DOHH2 (cell line): ENCODE data around the gene ATP6V0D1.
"Not testable (repeated sequence)": the region's sequence is repeated elsewhere in the genome, so short reads cannot be mapped to it uniquely, and the experiment has no call there.

Experiments used
- H3F3A ChIP-seq: fragments of 200-600 bp; sonication (generic), shearing (Covaris generic); 2 replicates; pipeline ENCODE4 v1.6.0; 2016; ENCODE audit warnings: antibody characterized with exemption, mild to moderate bottlenecking; ENCODE audit not compliant: control insufficient read depth, insufficient read depth
- H3K27ac ChIP-seq: fragments of 200-600 bp; sonication (generic); 2 replicates; pipeline ENCODE4 v1.5.1; 2014; ENCODE audit warnings: low read depth, mild to moderate bottlenecking, low read length, moderate library complexity
- H3K27me3 ChIP-seq: fragments of 200-600 bp; sonication (generic); 2 replicates; pipeline ENCODE4 v1.6.1; 2014; ENCODE audit warnings: mild to moderate bottlenecking, low read length, mixed read lengths; ENCODE audit not compliant: control insufficient read depth
- H3K36me3 ChIP-seq: fragments of 200-600 bp; sonication (generic); 2 replicates; pipeline ENCODE4 v1.6.1; 2014; ENCODE audit warnings: mild to moderate bottlenecking, low read length, moderate library complexity, mixed read lengths; ENCODE audit not compliant: control insufficient read depth
- H3K4me1 ChIP-seq: fragments of 200-600 bp; sonication (generic); 2 replicates; pipeline ENCODE4 v1.6.1; 2014; ENCODE audit warnings: mild to moderate bottlenecking, low read length, mixed read lengths; ENCODE audit not compliant: control insufficient read depth
- H3K4me2 ChIP-seq: fragments of 200-600 bp; sonication (generic); 2 replicates; pipeline ENCODE4 v1.6.0; 2014; ENCODE audit warnings: mild to moderate bottlenecking, low read length, moderate library complexity
- H3K4me3 ChIP-seq: fragments of 200-600 bp; sonication (generic); 2 replicates; pipeline ENCODE4 v1.5.1; 2014; ENCODE audit warnings: mild to moderate bottlenecking, low read length, mixed read lengths
- H3K79me2 ChIP-seq: fragments of 200-600 bp; sonication (generic); 2 replicates; pipeline ENCODE4 v1.6.1; 2014; ENCODE audit warnings: mild to moderate bottlenecking, low read length, mixed read lengths; ENCODE audit not compliant: control insufficient read depth
- H3K9me2 ChIP-seq: fragments of 200-600 bp; sonication (generic); replicated peaks from 2 replicates; pipeline ENCODE4 v1.6.1; 2014; ENCODE audit warnings: mild to moderate bottlenecking, low read length, mixed read lengths; ENCODE audit not compliant: control insufficient read depth
- H3K9me3 ChIP-seq: fragments of 200-600 bp; sonication (generic); 2 replicates; pipeline ENCODE4 v1.6.1; 2014; ENCODE audit warnings: antibody characterized with exemption, low read length, mixed read lengths; ENCODE audit not compliant: control insufficient read depth, insufficient read depth
- H4K20me1 ChIP-seq: fragments of 200-600 bp; sonication (generic); 2 replicates; pipeline ENCODE4 v1.6.0; 2014; ENCODE audit warnings: low read depth, mild to moderate bottlenecking, antibody characterized with exemption, low read length, moderate library complexity; ENCODE audit not compliant: control insufficient read depth, insufficient read depth
- CTCF ChIP-seq: fragments of 200-600 bp; sonication (generic); IDR thresholded peaks from one replicate; pipeline ENCODE4 v1.5.1; 2014; ENCODE audit warnings: antibody characterized with exemption, mild to moderate bottlenecking, low read depth, low read length; ENCODE audit not compliant: poor library complexity, severe bottlenecking
- EZH2phosphoT487 ChIP-seq: fragments of 200-600 bp; sonication (generic); IDR thresholded peaks from 2 replicates; pipeline ENCODE4 v1.6.1; 2017; ENCODE audit warnings: borderline replicate concordance, mild to moderate bottlenecking, antibody characterized with exemption, low read length, moderate library complexity, mixed read lengths

Gene ATP6V0D1

GRCh38 chr16:67516296-67517154, 35.6 kb upstream of the ATP6V0D1 start:
- Histone ChIP-seq H3K27ac (peak overlapping the region; percentile 98), H3K9me2 (no peaks in the 10 kb centered on the region), H3K4me2 (peak overlapping the region; percentile 99), H3K9me3 (no peaks in the 10 kb centered on the region), H3K4me1 (peaks cover 77% of the 10 kb centered on the region), H3F3A (peaks cover 33% of the 10 kb centered on the region), H3K36me3 (no peaks in the 10 kb centered on the region), H3K27me3 (no peaks in the 10 kb centered on the region), H3K79me2 (peaks cover 3% of the 10 kb centered on the region; the same call in 1 of the 2 replicates), H3K4me3 (peak overlapping the region; percentile 60), H4K20me1 (no peaks in the 10 kb centered on the region)
- TF ChIP-seq CTCF: no peak
- TF ChIP-seq EZH2phosphoT487: no peak

- TF ChIP-seq EZH2phosphoT487: no peak
- peak; percentile 66 for TF ChIP-seq CTCF
- no peaks in the 10 kb centered on the region for H4K20me1 ChIP-seq
- no peaks in the 10 kb centered on the region for H3K9me3 ChIP-seq
- H3K27ac ChIP-seq: peak overlapping the region; percentile 36
- peaks cover 60% of the 10 kb centered on the region for H3K4me1 ChIP-seq
- H3K9me2 ChIP-seq: no peaks in the 10 kb centered on the region
- no peaks in the 10 kb centered on the region for H3K27me3 ChIP-seq
- H3K79me2 ChIP-seq: peaks cover 3% of the 10 kb centered on the region; the same call in 1 of the 2 replicates
- H3K4me3 ChIP-seq: no peak overlapping the region
- no peaks in the 10 kb centered on the region for H3K36me3 ChIP-seq
- peaks cover 29% of the 10 kb centered on the region for H3F3A ChIP-seq
- H3K4me2 ChIP-seq: peak overlapping the region; percentile 58
Observed at GRCh38 chr16:67514382-67514828, 33.4 kb upstream of the ATP6V0D1 start.

- H3K9me2 ChIP-seq, H4K20me1 ChIP-seq, H3K36me3 ChIP-seq, H3K27ac ChIP-seq, H3K4me3 ChIP-seq, H3K27me3 ChIP-seq, H3K9me3 ChIP-seq, H3K79me2 ChIP-seq: not testable (repeated sequence)
- H3K4me2 ChIP-seq: peak overlapping the region; percentile 58
- peaks cover 55% of the 10 kb centered on the region for H3K4me1 ChIP-seq
- peaks cover 29% of the 10 kb centered on the region for H3F3A ChIP-seq
Observed at GRCh38 chr16:67513892-67514291, 32.9 kb upstream of the ATP6V0D1 start.

- H3K27me3 ChIP-seq: no peaks in the 10 kb centered on the region
Observed at GRCh38 chr16:67509016-67509415, 28.1 kb upstream of the ATP6V0D1 start.

More at GRCh38 chr16:67509016-67509415, 28.1 kb upstream of the ATP6V0D1 start:
- Histone ChIP-seq H3K4me2 (no peak overlapping the region), H3K79me2 (no peaks in the 10 kb centered on the region), H3K36me3 (no peaks in the 10 kb centered on the region), H3K4me1 (peaks cover 20% of the 10 kb centered on the region), H3K4me3 (no peak overlapping the region), H3K9me2 (no peaks in the 10 kb centered on the region), H3K27ac (no peak overlapping the region), H3K9me3 (no peaks in the 10 kb centered on the region), H3F3A (peaks cover 1% of the 10 kb centered on the region; the same call in 1 of the 2 replicates), H4K20me1 (no peaks in the 10 kb centered on the region)
- TF ChIP-seq CTCF (no peak), EZH2phosphoT487 (no peak)
